ENCODE measurements around the gene AKAP1.

DNA sequence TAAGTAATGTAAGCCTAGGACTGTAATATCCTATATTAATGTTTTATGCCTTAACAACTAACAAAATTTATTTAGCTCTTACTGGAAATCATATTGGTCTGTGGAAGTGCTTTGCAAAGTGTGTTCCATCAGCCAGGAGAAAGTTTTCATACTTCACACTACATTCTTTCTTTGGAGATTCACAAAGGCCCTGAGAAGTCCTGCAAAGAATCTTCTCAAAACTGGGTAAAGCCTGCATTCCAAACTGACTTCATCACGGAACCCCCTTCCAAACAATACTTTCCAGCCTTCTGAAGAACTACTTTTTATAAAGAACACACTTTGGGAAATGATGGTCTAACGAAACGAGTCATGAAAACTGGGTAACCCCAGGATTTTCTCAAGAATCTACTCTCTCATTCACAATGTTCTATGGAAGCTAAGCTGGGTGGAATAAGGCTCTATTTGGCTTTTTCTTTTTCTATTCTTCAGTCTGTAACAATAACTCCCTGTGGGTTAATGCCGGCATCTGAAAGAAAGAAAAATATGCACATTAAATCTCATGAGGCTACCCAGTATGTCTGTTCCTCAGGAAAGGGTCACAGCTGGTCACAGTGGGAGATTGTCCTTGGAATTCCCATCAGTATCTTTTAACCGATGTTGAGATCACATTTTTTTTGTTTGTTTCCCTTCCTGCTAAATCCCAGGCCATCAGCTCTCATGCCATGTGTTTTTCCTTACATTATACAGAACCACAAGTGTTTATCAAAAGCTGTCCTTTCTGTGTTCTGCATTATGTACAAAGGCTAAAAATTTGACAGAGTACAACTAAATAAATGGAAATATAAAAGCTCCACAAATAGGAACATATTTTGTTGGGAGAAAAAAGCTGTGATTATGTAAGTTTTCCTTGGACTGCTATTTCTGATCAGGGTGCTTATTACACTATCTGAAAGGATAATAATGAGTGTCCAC lies 12.8 kb upstream of the AKAP1 start:
- TF ChIP-seq, protein P1, sequence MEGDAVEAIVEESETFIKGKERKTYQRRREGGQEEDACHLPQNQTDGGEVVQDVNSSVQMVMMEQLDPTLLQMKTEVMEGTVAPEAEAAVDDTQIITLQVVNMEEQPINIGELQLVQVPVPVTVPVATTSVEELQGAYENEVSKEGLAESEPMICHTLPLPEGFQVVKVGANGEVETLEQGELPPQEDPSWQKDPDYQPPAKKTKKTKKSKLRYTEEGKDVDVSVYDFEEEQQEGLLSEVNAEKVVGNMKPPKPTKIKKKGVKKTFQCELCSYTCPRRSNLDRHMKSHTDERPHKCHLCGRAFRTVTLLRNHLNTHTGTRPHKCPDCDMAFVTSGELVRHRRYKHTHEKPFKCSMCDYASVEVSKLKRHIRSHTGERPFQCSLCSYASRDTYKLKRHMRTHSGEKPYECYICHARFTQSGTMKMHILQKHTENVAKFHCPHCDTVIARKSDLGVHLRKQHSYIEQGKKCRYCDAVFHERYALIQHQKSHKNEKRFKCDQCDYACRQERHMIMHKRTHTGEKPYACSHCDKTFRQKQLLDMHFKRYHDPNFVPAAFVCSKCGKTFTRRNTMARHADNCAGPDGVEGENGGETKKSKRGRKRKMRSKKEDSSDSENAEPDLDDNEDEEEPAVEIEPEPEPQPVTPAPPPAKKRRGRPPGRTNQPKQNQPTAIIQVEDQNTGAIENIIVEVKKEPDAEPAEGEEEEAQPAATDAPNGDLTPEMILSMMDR (IDR thresholded peaks at IDR 0.05): no peak
- TF ChIP-seq POLR2AphosphoS5 (IDR thresholded peaks at IDR 0.05): no peak

Data from prostate gland (tissue), 2 donors.